Activated CD4-positive, alpha-beta T cell treated with anti-CD3 and anti-CD28 coated beads, Interleukin-2, amount 50 U/mL, for 16 hours (primary cell): ENCODE data around the gene KRT9.
"Not testable (repeated sequence)": the region's sequence is repeated elsewhere in the genome, so short reads cannot be mapped to it uniquely, and the experiment has no call there.

Source experiments
- DNase-seq: peaks from one replicate; pipeline ENCODE4 v3.0.0-alpha.2; 2020

KRT9 gene

DNA sequence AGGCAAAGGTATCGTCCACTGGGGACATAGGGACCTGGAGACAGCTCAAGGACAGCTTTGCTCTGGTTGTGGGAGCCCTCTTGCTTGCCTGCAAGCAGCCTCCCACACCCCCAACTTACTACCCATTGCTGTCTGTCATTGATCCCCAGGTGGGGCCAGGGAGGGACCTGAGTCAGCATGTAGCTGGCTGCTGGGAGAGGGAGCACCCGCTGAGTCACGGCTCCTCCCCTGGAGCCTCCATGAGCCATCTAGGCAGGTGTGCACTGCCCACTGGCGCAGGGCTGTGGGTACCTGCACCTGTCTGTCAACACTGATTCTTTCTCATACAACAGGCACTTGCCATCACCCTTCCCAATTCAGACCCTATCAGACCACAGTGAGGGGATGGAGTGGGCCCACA is 4.9 kb upstream of the KRT9 start:
- not testable (repeated sequence) for DNase-seq

- no peak for DNase-seq
Observed at GRCh38 chr17:41575336-41575735, 3.5 kb upstream of the KRT9 start.

DNA sequence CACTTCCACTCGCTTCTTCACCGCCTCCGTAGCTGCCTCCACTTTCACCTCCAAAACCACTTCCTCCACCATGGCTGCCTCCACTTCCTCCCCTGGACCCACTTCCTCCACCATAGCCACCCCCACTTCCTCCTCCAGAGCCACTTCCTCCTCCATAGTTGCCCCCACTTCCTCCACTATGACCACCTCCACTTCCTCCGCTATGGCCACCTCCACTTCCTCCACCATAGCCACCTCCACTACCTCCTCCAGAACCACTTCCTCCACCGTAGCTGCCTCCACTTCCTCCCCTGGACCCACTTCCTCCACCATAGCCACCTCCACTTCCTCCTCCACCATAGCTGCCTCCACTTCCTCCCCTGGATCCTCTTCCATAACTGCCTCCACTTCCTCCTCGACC is 4.5 kb downstream of the KRT9 start:
- no peak for DNase-seq

DNA sequence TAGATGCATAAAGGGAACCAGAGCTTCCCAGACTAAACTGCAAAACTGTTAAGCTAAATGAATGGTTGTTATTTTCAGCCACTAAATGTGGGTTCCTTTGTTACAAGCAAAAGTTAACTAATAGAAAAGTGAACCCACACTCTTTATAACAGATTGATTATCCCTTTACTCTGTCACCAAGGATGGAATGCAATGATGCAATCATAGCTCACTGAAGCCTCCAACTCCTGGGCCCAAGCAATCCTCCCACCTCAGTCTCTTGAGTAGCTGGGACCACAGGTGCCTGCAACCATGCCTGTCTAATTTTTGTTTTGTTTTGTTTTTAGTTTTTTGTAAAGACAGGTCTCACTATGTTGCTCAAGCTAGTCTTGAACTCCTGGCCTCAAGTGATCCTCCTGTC is 6.5 kb downstream of the KRT9 start:
- DNase-seq, result no peak

- no peak for DNase-seq
Observed at GRCh38 chr17:41563607-41564170, 8.2 kb downstream of the KRT9 start.

DNA sequence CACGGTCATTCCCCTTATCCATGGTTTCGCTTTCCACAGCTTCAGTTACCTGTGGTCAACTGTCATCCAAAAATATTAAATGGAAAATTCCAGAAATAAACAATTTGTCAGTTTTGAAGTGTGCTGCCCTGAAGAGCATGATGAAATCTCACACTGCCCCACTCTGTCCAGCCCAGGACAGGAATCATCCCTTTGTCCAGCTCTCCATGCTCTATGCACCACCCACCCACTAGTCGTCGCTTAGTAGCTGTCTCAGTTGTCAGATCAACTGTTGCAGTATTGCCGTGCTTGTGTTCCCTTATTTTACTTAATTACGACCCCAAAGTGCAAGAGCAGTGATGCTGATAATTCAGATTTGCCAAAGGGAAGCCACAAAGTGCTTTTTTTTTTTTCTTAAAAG is 10.3 kb downstream of the KRT9 start:
- no peak for DNase-seq

DNA sequence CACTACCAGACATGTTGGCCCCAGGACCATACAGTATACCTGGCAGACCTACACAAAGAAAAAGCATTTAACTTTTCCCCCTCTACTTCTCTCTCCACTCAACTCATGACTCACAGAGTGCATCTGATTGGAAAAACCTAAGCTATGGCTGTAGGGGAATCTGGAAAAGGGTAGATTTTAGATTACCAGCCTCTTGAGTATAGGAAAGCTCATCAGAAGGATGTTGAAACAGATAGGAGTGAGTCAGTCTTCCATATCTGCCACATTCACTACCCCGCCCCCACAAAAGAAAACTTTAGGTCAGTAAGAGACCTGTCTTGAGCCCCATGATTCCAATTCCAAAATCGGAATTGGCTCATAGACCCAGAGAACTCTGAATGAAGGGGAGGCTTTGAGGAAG is 12.3 kb downstream of the KRT9 start:
- no peak for DNase-seq

DNA sequence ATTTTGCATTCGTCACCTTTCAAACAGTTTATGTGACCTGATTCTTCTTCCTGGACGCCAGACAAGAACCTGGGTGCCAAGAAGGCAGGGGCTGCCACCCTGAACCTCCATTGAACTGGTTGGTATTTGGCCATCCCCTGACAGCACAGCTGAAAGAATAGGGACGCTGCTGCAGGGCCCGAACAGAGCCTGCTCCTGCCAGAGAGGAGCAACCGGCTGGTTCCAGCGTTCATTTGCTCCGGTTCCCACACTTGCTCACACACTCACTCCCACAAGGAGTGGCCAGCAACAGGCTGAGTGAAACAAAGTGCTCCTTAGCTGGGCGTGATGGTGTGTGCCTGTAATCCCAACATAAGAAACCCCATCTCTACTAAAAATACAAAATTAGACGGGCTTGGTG is 14.9 kb downstream of the KRT9 start:
- no peak for DNase-seq

DNA sequence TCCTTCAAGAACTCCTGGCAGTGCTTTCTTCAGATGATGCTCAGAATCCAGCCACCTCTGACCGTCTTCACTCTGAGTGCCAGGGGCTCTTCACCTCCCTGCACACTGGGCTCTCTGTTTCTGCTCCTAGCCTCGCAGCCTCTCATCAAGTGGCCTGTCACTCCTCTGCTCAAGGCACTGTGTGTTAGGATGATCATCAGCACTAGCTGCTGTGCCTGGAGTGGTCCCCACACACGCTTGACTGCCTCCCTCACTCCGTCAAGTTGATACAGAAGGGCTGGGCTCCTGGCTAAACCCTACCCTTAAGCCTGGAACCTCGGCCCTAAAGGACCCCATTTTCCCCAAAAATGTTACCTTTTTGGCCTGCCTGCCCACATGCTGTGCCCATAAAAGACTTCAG is 15.6 kb downstream of the KRT9 start:
- no peak for DNase-seq

DNA sequence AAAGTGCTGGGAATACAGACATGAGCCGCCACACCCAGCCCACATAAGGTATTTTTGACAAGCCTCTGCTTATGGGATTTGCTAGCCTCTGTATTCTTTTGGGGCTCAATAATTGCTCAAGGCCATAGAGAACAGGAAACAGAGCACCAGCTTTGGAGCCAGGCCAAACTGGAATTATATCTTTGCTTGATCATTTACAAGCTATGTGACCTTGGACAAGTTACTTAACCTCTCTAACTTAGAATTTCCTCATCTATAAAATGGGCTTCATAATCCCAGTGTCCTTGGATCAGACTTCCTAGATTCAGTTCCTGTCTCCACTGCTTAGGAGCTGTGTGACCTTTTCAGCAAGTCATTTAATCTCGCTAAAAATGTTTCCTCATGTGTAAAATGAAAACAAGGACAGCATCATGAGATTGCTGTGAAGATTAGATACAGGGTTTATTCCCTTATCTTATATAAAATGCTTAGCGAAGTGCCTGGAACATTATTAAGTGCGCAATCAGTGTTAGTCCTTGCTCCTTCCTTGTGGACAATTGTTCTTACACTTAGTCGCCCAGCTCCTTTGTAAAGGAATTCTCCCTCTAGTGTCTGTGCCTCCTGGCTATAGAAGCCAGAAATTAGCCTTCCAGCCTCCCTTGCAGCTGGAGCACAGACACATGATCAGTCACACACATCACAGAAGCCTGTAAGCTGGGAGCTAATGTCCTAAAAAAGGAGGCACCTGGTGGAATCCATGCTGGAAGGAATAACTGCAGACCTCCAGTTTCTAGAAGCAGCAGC is 16.6 kb downstream of the KRT9 start:
- no peak for DNase-seq

DNA sequence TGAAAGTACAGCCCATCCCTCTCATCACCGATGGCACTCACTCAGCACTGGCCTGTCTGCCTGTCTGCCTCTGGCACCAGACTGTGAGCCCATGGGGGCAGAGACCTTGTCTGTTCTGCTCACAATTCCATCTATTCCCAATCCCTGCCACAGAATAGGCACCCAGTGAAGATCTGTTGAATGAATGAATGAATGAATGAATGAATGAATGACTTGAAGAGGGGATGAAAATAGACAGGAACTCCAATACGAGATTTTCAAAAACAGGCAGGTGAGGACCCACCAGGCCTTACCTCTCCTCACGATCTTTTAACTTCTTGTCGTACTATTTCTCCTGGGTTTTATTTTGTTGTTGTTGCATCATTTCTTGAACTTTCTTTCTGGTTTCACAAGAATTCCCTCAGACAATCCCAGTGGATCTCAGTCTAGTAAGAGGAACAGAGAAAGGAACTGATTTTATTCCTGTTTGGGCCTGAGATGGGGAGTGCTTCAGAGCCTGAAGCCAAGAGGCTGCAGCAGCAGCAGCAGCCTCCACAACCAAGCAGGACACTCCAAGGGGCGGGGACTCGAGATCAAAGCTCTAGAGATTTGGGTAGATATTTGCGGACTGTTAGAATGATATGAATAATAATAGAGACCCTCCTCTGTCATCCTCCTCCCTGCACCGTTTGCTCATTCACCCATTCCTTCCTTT is 17.7 kb downstream of the KRT9 start:
- no peak for DNase-seq

DNA sequence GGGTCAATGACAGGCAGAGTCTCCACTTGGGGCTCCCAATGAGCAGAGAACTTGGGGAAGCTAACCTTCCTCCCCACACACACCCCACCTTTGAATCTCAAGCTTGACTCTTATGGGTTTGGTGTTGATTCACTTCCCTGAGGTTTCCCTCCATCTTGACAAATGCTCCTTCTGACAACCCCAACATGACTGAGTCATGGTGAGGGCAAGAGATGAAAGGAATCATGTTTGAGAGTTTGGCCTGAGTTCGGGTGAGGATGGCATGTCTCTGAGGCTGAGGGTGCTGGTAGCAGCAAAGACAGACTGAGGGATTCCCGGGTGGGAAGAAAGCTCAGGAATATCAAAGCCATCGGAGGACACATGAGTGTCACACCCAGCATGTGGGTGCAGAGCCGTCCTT is 18.7 kb downstream of the KRT9 start:
- no peak for DNase-seq

DNA sequence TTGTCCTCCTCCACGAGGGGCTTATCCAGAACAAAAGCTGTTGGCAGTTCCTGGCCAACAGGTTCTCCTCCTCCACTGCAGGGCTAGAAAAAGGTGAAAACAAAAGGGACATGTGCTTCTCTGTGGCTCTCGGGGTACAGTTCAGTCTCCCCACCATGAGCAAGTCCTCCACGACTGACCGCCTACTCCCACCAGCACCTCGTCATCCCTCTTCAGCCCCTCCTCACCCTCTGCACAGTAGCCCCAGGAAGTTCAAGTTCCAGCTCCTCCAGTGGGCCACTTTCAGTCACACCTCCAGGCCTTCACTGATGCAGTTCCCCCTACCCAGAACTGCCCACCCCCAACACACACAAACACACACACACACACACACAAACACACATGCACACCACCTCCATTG is 19.4 kb downstream of the KRT9 start:
- DNase-seq, result no peak

- DNase-seq, result no peak
Observed at GRCh38 chr17:41551365-41551764, 20.5 kb downstream of the KRT9 start.

DNA sequence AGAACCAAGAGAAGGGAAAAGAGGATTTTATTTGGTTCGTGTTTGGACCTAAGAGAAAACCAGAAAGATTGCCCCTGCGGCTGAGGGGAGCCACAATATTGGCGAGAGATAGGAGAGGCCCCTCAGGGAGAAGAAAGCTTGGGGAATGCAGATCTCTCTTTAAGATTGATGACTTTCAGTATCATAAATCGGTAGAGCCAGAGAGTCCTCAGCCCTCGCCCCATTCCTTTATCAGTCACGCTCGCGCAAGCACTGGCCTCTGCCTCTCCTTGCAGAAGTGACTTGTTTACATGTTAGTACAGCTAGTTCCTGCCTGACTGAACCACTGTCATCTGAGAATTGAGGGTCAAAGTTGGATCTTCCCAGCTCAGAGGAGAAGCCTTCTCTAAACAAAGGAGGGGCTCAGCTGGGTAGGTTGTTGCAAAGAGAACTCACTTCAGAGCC is 22.2 kb downstream of the KRT9 start:
- no peak for DNase-seq

- peak; percentile 83 for DNase-seq
Observed at GRCh38 chr17:41548844-41549595, 22.8 kb downstream of the KRT9 start.

- peak; percentile 72 for DNase-seq
Observed at GRCh38 chr17:41547921-41548843, 23.7 kb downstream of the KRT9 start.

DNA sequence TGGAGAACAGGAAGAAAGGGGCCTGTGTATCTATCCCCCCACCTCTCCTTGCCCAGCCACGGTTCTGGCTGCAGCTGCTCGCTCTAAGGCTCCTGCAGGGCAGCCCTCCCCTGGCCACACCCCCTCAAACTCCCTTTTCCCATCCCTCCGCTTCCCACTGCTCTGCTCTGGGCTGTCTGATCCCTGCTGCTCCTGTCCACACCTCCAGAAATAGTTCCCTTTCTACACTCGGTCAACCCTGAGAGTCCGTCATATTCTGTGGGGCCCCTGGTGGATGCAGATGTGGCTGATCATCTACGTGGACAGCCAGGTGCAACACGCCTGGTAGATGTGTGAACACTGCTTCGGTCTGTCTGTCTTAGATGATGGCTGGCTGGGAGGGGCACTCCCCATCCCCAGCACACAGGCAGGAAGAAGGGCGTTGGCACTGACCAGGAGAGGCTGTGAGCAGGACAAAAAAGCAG is 24.4 kb downstream of the KRT9 start:
- DNase-seq, result no peak

DNA sequence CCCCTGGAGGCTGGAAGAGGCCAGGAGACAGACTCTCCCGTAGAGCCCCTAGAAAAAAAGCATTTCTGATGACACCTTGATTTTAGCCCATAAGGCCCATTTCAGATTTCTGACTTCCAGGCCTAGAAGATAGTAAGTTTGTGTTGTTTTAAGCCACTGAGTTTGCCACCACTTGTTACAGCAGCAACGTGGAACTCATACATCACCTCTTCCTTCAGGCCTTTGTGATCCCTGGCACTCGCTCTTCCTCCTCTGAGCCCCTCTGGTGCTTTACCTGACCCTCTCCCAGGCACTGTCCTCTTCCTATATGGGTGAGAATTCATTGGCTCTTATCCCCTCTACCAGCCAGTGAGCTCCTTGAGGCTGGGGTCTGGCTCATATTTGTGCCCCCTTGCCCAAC is 25.0 kb downstream of the KRT9 start:
- DNase-seq, result no peak

GRCh38 chr17:41545829-41546410 is 25.9 kb downstream of the KRT9 start:
- no peak for DNase-seq

GRCh38 chr17:41544935-41545334 is 26.9 kb downstream of the KRT9 start:
- no peak for DNase-seq

DNA sequence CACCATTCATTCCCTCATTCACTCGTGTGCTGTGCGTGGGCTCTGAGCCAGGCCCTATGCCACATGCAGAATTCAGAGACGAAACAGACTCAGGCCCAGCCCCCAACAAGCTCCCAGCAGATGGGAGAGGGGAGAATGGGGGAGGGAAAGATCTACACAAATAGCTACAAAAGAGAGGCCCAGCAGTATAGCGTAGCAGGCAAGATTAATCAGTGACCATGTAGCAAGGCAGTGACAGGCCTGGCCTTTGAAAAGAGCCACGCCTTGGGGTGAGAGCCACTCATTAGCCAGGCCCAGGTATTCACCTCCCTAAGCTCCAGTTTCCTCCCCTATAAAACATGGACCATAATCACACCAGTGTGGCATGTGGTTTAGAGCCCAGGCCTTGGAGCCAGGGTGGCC is 27.4 kb downstream of the KRT9 start:
- DNase-seq, result no peak
